Endodermal cell (in vitro differentiated cells): ENCODE data around the gene OGFR. TPM values are rescaled to one million over a fixed set of nuclear protein-coding genes. Genes with fewer than 3 reads are reported as not detected.

ENCODE experiments used
- DNase-seq: peaks from one replicate; pipeline ENCODE4 v3.0.0-alpha.2; 2017
- H3K27ac ChIP-seq: 2 replicates; pipeline ENCODE4 v1.5.1; 2013; ENCODE audit warnings: mild to moderate bottlenecking, low read depth, low read length, moderate library complexity
- H3K27me3 ChIP-seq: 2 replicates; pipeline ENCODE4 v1.6.1; 2013; ENCODE audit warnings: mild to moderate bottlenecking, low read length, moderate library complexity; ENCODE audit not compliant: insufficient read depth, control insufficient read depth, poor library complexity, severe bottlenecking
- H3K36me3 ChIP-seq: 2 replicates; pipeline ENCODE4 v1.7.0; 2013; ENCODE audit warnings: mild to moderate bottlenecking, low read length, moderate library complexity; ENCODE audit not compliant: control insufficient read depth, insufficient read depth
- H3K4me1 ChIP-seq: one replicate; pipeline ENCODE4 v1.7.0; 2013; ENCODE audit warnings: low read length; ENCODE audit not compliant: control insufficient read depth, insufficient read depth
- H3K4me3 ChIP-seq: 2 replicates; pipeline ENCODE4 v1.5.1; 2013; ENCODE audit warnings: mild to moderate bottlenecking, low read length, moderate library complexity
- H3K9ac ChIP-seq: 2 replicates; pipeline ENCODE4 v1.6.1; 2013; ENCODE audit warnings: mild to moderate bottlenecking, low read length, moderate library complexity; ENCODE audit not compliant: poor library complexity, severe bottlenecking; ENCODE audit errors: extremely low read depth
- H3K9me3 ChIP-seq: 2 replicates; pipeline ENCODE4 v1.6.1; 2013; ENCODE audit warnings: mild to moderate bottlenecking, low read length, moderate library complexity; ENCODE audit not compliant: control insufficient read depth
- H3K27ac Mint-ChIP-seq: 2 replicates; pipeline ENCODE4 v1.8.0; 2020; ENCODE audit warnings: mixed read lengths
- H3K27me3 Mint-ChIP-seq: 2 replicates; pipeline ENCODE4 v1.8.0; 2021; ENCODE audit warnings: mild to moderate bottlenecking, mixed read lengths; ENCODE audit not compliant: insufficient read depth
- H3K36me3 Mint-ChIP-seq: 2 replicates; pipeline ENCODE4 v1.8.0; 2020; ENCODE audit warnings: low read depth, mixed read lengths
- H3K4me1 Mint-ChIP-seq: 2 replicates; pipeline ENCODE4 v1.8.0; 2020; ENCODE audit warnings: mixed read lengths
- H3K4me3 Mint-ChIP-seq: 2 replicates; pipeline ENCODE4 v1.8.0; 2020; ENCODE audit warnings: mild to moderate bottlenecking, moderate library complexity, mixed read lengths
- H3K9me3 Mint-ChIP-seq: 2 replicates; pipeline ENCODE4 v1.8.0; 2020; ENCODE audit warnings: mild to moderate bottlenecking, mixed read lengths
- CTCF ChIP-seq: fragments of 200-600 bp; sonication (generic); conservative IDR thresholded peaks from 2 replicates; pipeline ENCODE4 v1.5.0; 2021; ENCODE audit warnings: antibody characterized with exemption, mild to moderate bottlenecking
- WGBS, 2 experiments: methylation state at CpG; one replicate each; pipeline versions ENCODE4 v1.1.5 to v1.1.7; 2013; ENCODE audit warnings: missing lambda C conversion rate in 2 of 2, mixed read lengths in 1 of 2; ENCODE audit not compliant: insufficient coverage in 1 of 2, insufficient read length in 1 of 2; 5-methylcytosine and 5-hydroxymethylcytosine counted together
- total RNA-seq, 2 donors: library from RNA; stranded (reverse); fragmentation: NEBNext Ultra II Directional in 1 of 2; extraction: Animal tissue kit (Norgen Biotek cat#: 25700) in 1 of 2; gene quantifications; 2 replicates in 1 of 2; 3 replicates in 1 of 2; pipeline ENCODE4 v1.2.1, GENCODE V29; 2021

Gene OGFR
- total RNA-seq, 2 donors from 2014 or later, result 28.1 to 28.5 TPM

DNA sequence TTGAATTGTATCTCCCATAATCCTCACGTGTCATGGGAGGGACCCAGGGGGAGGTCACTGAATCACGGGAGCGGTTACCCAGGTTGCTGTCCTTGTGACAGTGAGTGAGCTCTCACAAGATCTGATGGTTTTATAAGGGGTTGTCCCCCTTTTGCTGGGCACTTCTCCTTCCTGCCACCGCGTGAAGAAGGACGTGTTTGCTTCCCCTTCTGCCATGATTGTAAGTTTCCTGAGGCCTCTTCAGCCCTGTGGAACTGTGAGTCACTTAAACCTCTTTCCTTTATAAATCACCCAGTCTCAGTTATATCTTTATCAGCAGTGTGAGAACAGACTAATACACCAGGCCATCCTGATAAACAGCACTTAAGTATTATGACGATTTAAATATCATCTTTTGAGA, 17.3 kb upstream of the OGFR start:
- peaks cover 1% of the 10 kb centered on the region for H3K4me1 Mint-ChIP-seq
- no peak for DNase-seq
- H3K27ac Mint-ChIP-seq, result no peak overlapping the region
- TF ChIP-seq CTCF, result no peak
- H3K27ac ChIP-seq, result no peak overlapping the region
- WGBS, 2 experiments, result 87 to 88% methylated on average over 7 of the region's 7 CpGs
- H3K27me3 Mint-ChIP-seq, result peaks cover 3% of the 10 kb centered on the region
- H3K9ac ChIP-seq, result no peak overlapping the region
- H3K4me3 Mint-ChIP-seq, result no peak overlapping the region
- no peak overlapping the region for H3K4me3 ChIP-seq
- H3K9me3 ChIP-seq, result no peaks in the 10 kb centered on the region
- H3K9me3 Mint-ChIP-seq, result no peaks in the 10 kb centered on the region
- H3K36me3 ChIP-seq, result no peaks in the 10 kb centered on the region
- H3K27me3 ChIP-seq, result no peaks in the 10 kb centered on the region
- H3K4me1 ChIP-seq, result no peaks in the 10 kb centered on the region
- no peaks in the 10 kb centered on the region for H3K36me3 Mint-ChIP-seq

DNA sequence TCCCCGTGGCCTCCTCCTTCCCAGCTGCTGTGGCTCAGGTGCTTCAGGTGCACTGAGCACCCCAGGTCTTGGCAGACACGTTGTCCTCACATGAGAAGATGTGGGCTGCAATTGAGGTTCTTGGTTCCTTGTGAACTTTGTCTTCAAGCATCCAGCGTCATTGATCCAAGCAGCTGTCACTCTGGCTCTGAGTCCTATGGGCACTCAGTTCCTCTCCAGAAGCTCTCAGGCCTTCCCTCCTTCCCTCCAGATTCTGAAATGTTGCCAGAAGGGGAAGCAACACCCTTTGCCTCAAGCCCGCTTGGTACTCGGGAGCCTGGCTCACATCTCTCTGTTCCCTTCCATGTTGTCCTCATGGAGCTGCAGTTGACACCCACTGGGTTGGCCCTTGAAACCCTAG, 16.8 kb upstream of the OGFR start:
- no peak for DNase-seq
- Mint-ChIP-seq H3K4me1 (no peaks in the 10 kb centered on the region), H3K36me3 (no peaks in the 10 kb centered on the region), H3K9me3 (no peaks in the 10 kb centered on the region), H3K27ac (no peak overlapping the region), H3K27me3 (peaks cover 5% of the 10 kb centered on the region), H3K4me3 (no peak overlapping the region)
- Histone ChIP-seq H3K4me1 (no peaks in the 10 kb centered on the region), H3K9ac (no peak overlapping the region), H3K36me3 (no peaks in the 10 kb centered on the region), H3K4me3 (no peak overlapping the region), H3K27ac (no peak overlapping the region), H3K27me3 (no peaks in the 10 kb centered on the region), H3K9me3 (no peaks in the 10 kb centered on the region)
- TF ChIP-seq CTCF, result no peak
- 86 to 88% methylated on average over 3 to 5 of the region's 5 CpGs for WGBS, 2 experiments

GRCh38 chr20:62788607-62789006, 16.0 kb upstream of the OGFR start:
- Mint-ChIP-seq H3K36me3 (no peaks in the 10 kb centered on the region), H3K9me3 (no peaks in the 10 kb centered on the region), H3K27me3 (peaks cover 5% of the 10 kb centered on the region), H3K4me3 (no peak overlapping the region), H3K4me1 (no peaks in the 10 kb centered on the region), H3K27ac (no peak overlapping the region)
- no peaks in the 10 kb centered on the region for H3K27me3 ChIP-seq
- H3K9me3 ChIP-seq, result no peaks in the 10 kb centered on the region
- no peak overlapping the region for H3K4me3 ChIP-seq
- WGBS, 2 experiments, result 92 to 96% methylated on average over 14 to 15 of the region's 15 CpGs
- TF ChIP-seq CTCF, result no peak
- no peaks in the 10 kb centered on the region for H3K36me3 ChIP-seq
- DNase-seq, result no peak
- H3K4me1 ChIP-seq, result no peaks in the 10 kb centered on the region
- H3K9ac ChIP-seq, result no peak overlapping the region
- no peak overlapping the region for H3K27ac ChIP-seq
